HG03575 (cell line): ENCODE data around the gene LRWD1.

ENCODE experiments used
- ATAC-seq: cut with Tn5 transposase; IDR thresholded peaks from one replicate; pipeline ENCODE4 v1.9.1; 2021; ENCODE audit not compliant: unreplicated experiment, insufficient number of reproducible peaks, low FRiP score; ENCODE audit errors: extremely low read depth

Gene LRWD1

GRCh38 chr7:102464577-102465280 lies at the start of gene LRWD1, which contains the start of gene ALKBH4:
TSS of gene LRWD1 (plus strand) at chr7:102464984. CDS start at chr7:102465081, 97 bp downstream.
TSS of gene ALKBH4 (minus strand) at chr7:102464863. CDS start at chr7:102464836, 27 bp downstream.
- ATAC-seq: no peak

GRCh38 chr7:102415685-102416225 lies 49.0 kb upstream of the LRWD1 start:
- ATAC-seq: no peak

- no peak for ATAC-seq
Measured at GRCh38 chr7:102416406-102416805, 48.4 kb upstream of the LRWD1 start.

- no peak for ATAC-seq
Measured at GRCh38 chr7:102417105-102417504, 47.7 kb upstream of the LRWD1 start.

- no peak for ATAC-seq
Measured at GRCh38 chr7:102418592-102418991, 46.2 kb upstream of the LRWD1 start.

- no peak for ATAC-seq
Measured at GRCh38 chr7:102421706-102422240, 43.0 kb upstream of the LRWD1 start.

- no peak for ATAC-seq
Measured at GRCh38 chr7:102424129-102424551, 40.6 kb upstream of the LRWD1 start.

- no peak for ATAC-seq
Measured at GRCh38 chr7:102424787-102425218, 40.0 kb upstream of the LRWD1 start.

- ATAC-seq: peak; percentile 35
Measured at GRCh38 chr7:102425639-102426267, 39.0 kb upstream of the LRWD1 start.

- no peak for ATAC-seq
Measured at GRCh38 chr7:102426268-102427018, 38.3 kb upstream of the LRWD1 start.

GRCh38 chr7:102427019-102427405 lies 37.8 kb upstream of the LRWD1 start:
- ATAC-seq: no peak

- no peak for ATAC-seq
Measured at GRCh38 chr7:102429141-102429899, 35.5 kb upstream of the LRWD1 start.

GRCh38 chr7:102431617-102432298 lies 33.0 kb upstream of the LRWD1 start:
- no peak for ATAC-seq

GRCh38 chr7:102432442-102433218 lies 32.2 kb upstream of the LRWD1 start:
- ATAC-seq: no peak

GRCh38 chr7:102433219-102434038 lies 31.4 kb upstream of the LRWD1 start, which contains the start of gene ORAI2:
TSS of gene ORAI2 (plus strand) at chr7:102433575. CDS start at chr7:102438957, 5,382 bp downstream.
- no peak for ATAC-seq

- ATAC-seq: no peak
Measured at GRCh38 chr7:102434039-102434486, 30.7 kb upstream of the LRWD1 start.
